ENCODE measurements around the gene SLC1A2.

GRCh38 chr11:35250621-35251020 lies 168.7 kb downstream of the SLC1A2 start:
- no peak for TF ChIP-seq CTCF (conservative IDR thresholded peaks at IDR 0.05; ENCODE audit: low read depth, low read length)
- TF ChIP-seq POLR2A (IDR thresholded peaks at IDR 0.05; ENCODE audit: low read depth, low read length) = no peak
- no peak for TF ChIP-seq RFX5 (IDR thresholded peaks at IDR 0.05; ENCODE audit: low read depth, low read length)
- TF ChIP-seq MAFK (IDR thresholded peaks at IDR 0.05; ENCODE audit: low read depth, low read length) = no peak
- no peak for TF ChIP-seq RAD21 (IDR thresholded peaks at IDR 0.05; ENCODE audit: low read length)
- no peak for TF ChIP-seq MAZ (IDR thresholded peaks at IDR 0.05; ENCODE audit: borderline replicate concordance, low read depth, low read length)
- TF ChIP-seq CEBPB (IDR thresholded peaks at IDR 0.05; ENCODE audit: low read depth, low read length) = no peak
- TF ChIP-seq RCOR1 (IDR thresholded peaks at IDR 0.05; ENCODE audit: insufficient replicate concordance, low read length) = no peak
- no peak for TF ChIP-seq BHLHE40 (IDR thresholded peaks at IDR 0.05; ENCODE audit: low read depth, low read length)

All from IMR-90 (cell line).